ENCODE measurements around the gene SPINK2.

The SPINK2 gene

DNA sequence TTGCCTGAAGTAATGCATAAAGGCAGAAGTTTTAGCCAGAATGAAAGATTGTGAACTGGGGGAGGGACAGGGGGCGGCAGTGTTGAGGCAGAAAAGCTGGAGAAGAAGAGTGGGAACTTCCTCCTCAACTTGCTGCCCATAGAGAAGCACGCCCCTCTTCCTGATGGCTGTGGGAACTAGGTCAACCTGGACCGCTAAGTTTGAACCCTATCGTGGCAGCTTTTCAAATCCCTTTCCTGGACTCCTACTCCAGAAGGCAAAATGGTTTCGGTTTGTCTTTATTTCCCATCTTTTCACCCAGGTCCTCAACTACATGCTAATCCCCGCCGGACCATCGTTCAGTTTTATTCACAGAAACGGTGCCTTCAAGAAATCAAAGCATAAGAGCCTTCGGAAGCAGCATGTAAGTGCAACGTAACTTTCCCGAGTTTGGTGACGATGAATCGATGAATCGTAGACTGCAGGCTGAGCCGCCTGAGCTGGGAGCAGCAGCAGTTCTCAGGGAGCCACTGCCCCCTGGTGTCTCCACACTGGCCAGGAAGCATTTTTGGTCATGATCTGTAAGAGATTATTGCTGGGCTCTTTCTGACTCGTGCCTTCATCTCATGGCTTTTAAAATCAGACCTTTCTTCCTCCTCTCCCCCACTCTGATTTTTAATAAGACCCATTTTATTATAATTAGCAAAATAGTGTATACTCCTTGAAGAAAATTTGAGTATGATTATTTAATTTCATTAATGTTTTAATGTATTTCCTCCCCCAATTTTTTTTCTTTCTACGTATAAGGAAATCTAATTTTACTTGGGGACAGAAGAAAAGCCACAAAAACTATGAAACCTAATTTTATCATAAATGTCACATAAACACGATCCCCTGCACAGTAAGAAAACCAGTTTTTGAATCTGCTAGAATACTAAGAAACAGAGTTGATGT is 21.4 kb downstream of the SPINK2 start:
- peak; percentile 91 for DNase-seq

DNA sequence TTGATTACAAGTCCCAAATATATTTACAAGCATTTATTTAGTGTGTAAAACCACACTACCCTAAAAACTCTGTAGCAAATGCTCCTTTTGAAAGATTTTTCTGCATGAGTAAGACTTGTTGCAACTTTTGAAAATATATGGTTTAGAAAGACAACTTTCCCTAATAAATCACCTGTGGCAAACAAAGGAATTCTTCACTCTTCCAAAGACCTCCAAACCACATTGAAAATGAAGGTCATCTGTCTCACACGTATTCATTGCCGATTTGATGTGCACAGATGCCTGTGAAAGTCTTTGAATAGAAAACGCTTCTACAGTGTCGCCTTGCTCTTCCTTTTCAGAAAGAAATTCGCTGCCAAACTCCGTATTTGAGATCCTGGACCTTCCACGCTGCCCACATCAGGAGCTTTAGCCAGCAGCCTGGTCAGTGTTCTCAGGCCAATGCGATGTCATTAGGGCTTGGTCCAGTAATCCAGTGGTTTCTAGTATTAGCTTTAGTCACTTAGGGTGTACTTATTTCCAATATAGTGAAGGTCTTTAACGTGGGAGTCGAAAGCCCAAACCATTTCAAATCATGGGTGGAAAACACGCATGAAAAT is 22.2 kb downstream of the SPINK2 start:
- no peak for DNase-seq

DNA sequence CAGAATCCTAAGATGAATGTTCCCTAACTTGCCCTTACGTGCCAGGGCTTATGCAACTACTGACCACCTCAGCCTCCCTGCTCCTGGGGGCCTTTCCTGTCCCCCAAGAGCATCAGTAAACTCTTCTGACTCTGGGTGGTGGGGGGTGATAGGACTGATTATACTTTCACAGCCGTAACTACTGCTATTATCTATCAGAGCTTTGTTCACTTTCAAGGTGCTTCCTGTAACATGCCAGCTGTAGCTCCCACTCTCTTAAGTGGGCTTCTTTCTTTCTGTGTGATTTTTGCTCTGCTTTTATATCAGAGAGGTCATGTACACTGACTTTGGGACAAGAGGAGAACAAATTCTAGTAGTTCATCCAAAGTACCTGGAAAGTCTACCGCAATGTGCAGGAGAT is 25.3 kb downstream of the SPINK2 start:
- no peak for DNase-seq

DNA sequence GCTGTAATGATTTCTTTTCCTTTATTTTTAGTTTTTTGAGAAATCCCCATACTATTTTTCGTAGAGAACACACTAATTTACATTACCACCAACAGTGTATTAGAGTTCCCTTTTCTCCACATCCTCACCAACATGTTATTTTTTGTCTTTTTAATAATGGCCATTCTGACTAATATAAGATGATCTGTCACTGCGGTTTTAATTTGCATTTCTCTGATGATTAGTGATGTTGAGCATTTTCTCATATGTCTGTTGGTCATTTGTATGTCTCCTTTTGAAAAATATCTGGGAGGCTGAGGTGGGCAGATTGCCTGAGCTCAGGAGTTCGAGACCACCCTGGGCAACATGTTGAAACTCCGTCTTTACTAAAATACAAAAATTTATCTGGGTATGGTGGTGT is 30.2 kb downstream of the SPINK2 start:
- no peak for DNase-seq

DNA sequence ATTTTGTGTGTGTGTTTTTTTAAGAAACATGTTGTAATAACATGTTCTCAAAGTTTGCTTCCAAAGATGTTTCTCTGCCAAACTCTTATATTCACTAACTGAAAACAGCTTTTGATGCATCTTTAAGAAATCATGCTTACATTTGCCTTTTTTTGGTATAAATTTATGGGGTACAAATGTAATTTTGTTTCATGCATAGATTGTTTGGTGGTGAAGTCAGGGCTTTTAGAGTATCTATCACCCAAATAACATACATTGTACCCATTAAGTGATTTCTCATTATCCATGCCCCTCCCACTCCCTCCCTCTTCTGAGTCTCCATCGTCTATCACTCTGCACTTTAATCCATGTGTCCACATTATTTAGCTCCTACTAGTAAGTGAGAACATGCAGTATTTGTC is 30.8 kb downstream of the SPINK2 start:
- DNase-seq = no peak

DNA sequence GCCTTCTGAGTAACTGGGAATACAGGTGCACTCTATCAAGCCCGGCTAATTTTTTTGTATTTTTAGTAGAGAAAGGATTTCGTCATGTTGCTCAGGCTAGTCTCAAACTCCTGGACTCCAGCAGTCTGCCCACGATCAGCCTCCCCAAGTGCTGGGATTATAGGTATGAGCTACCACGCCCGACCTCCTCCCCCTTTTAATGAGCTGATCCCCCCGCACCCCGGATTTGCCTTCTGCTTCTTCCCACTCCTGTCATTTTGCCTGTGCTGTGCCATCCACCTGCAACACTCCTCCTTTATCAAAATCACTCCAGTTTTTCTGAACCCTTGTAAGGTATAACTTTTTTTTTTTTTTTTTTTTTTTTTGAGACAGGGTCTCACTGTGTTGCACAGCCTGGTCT is 33.4 kb downstream of the SPINK2 start:
- no peak for DNase-seq

DNA sequence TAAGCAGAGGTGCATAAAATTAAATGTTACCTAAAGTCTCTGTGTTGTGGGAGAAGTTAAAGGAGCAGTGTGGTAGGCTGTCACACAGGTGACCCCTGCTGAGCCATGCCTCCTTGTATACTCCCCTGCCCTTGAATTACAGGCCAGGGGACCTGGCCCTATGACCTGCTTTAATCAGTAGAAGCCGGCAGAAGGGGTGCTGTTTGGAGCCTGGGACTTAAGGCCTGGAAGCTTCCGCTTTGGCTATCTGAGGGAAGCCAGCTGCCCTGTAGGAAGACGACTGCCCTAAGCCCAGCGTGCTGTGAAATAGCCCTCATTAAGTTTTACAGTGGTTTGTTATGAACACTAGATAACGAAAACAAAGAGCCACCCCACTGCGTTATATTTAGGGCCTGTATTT is 34.1 kb downstream of the SPINK2 start:
- DNase-seq = peak; percentile 65

DNA sequence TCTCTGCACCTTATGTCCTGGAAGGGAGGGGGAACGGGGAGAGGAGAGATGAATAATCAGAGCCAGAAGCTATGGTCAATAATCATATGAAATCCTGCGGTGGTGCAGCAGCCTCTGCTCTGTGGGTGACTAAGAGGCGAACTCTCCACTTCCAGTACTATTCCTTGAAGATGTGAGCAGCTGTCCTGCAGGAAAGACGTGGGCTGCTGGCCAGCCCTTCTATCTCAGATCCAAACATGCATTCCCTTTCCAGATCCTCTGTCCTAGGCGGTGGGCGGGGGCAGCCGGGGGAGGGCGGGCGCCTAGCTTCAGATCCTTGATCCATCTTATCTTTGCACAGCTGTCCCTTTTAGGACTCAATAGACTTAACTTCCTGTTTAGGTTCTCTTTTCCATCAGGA is 34.5 kb downstream of the SPINK2 start:
- peak; percentile 84 for DNase-seq

DNA sequence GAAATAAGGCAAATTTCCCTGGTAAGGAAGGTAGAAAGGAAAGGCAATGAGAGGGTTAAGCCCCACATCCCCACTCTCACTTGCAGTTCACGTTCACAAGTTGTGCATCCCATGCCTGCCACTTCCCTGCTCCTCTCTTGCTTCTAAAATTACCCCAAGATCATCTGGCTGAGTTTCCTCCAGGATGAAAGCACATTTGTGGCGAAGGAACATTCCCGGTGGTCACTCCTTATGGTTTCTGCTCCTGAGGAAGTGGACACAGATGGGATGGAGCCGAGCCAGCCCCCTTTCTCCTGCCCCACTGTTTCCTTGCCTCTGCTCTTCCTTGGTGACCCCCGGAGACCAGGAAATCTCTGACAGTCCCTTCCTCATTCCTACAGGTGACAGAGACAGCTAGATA is 37.5 kb downstream of the SPINK2 start:
- no peak for DNase-seq

DNA sequence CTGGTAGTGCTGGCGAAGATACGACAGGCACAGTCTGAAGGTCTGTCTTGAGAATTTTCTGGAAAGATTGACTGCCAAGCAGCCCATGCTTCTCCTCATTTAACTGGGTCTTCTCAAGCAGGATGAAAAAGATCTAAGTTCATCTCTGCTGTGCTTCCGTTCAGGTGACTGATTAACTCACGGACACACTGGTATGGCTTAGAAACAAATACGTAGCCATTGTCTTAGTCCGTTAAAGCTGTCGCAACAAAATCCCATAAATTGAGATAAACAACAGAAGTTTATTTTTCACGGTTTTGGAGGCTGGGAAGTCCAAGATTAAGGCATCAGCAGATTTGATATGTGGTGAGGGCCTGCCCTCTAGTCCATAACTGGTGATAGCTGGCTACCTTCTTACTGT is 39.5 kb downstream of the SPINK2 start:
- no peak for DNase-seq

DNA sequence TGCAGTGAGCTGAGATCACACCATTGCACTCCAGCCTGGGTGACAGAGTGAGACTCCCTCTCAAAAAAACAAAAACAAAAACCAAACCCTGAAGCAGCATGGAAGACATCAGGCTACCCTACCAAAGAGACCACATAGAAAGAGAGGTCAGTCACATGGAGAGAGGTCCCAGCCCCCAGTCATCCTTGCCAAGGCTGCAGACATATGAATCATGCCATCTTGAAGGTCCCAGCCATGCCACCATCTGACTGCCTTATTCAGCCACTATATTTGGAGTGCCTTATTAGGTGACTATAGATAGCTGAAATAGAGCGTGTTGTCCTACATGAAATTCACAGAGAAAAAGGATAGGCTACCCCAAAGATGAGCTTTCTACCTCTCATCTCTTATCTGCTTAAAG is 48.2 kb downstream of the SPINK2 start:
- DNase-seq = no peak

DNA sequence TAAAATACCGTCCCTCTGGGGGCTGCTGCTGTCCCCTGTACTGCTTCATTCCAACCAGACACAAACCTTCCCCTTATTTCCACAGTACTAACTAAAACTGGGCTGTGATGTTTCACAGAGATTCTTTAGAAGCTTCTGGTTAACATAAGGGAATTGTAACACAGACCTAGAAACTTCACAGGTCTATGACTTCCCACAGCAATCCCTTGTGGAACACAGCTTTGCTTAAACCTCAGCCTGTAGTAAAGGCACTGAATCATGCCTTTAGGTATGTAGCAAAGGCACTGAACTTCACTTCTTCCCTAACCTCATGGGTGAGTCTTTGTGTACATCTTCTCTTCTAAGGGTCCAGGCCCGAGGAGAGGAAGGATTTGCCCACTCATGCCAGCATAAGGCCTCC is 49.4 kb downstream of the SPINK2 start:
- DNase-seq = no peak

DNA sequence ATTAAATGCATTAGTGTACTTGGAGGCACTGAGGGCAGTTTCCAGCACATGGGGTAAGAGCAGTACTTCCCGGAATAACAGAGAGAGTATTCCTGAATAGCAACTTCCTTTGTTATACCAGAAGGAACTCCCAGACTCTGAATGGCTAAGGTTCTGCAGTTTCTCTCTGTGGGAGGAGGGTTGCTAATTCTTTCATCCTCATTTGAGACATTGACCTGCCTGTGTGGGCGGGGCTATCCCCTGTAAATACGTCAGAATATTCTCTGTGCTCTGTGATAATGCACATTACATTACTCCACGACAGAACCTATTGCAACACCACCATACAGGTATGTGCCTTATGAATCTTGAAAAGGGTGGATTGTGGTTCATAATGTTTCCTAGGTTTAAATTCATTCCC is 52.7 kb downstream of the SPINK2 start:
- DNase-seq = no peak

DNA sequence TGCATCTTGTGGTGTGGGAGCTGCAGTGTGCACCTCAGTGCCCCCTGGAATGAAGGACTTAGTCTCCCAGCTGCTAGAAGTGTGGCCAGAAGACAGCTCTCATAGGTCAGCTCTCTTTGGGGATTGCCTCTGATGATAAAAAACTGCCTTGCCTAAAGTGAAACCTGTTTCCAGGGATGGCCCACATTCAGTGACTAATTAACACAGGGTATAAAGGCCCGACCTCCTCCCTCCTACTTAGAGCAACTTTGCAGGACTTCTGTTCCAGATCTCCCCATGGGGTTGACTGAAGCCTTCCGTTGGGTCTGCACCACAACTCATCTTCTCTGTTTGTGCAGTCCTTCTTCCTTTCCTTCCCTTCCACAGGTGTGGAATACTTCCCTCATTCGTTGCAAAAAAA is 53.2 kb downstream of the SPINK2 start:
- no peak for DNase-seq

DNA sequence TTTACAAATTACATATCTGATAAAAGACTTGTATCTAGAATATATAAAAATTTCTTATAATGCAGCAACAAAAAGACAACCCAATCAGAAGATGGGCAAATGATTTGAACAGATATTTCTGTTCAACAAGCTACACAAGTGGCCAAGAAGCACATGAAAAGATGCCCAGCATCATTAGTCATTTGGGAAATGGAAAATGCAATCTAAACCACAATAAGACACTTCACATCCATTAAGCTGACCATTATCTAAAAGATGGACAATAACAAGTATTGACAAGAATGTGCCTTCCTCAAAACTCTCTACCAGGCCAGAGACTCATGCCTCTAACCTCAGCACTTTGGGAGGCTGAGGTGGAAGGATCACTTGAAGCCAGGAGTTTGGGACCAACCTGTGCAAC is 53.9 kb downstream of the SPINK2 start:
- DNase-seq = no peak

DNA sequence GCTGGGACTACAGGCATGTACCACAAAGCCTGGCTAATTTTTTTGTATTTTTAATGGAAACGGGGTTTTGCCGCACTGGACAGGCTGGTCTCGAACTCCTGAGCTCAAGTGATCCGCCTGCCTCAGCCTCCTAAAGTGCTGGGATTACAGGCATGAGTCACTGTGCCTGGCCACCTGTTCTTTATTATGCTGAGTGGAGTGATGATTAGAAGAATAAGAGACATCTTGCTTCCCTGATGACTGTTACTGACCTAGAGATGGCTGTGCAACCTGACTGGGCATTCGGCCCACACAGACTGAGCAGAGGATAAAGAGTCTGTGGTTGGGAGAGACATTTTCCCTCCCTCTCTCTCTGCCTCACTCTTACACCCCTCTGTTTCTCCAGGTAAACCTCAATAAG is 56.7 kb downstream of the SPINK2 start:
- no peak for DNase-seq

DNA sequence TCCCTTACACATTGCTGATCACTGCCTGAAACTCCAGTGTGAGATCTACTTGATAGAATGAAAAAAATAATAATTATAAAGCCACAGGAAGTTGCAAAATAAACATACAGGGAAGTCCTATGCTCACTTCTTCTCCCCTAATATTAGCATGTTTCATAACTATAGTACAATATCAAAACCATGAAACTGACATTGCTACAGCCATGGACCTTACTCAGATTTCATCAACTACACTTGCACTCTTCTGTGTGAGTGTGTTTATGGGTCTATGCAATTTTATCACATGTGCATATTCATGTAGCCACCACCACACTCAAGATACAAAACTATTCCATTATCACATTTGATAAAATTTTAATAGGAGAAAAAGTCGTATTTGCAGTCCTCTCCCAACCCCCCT is 57.3 kb downstream of the SPINK2 start:
- no peak for DNase-seq

DNA sequence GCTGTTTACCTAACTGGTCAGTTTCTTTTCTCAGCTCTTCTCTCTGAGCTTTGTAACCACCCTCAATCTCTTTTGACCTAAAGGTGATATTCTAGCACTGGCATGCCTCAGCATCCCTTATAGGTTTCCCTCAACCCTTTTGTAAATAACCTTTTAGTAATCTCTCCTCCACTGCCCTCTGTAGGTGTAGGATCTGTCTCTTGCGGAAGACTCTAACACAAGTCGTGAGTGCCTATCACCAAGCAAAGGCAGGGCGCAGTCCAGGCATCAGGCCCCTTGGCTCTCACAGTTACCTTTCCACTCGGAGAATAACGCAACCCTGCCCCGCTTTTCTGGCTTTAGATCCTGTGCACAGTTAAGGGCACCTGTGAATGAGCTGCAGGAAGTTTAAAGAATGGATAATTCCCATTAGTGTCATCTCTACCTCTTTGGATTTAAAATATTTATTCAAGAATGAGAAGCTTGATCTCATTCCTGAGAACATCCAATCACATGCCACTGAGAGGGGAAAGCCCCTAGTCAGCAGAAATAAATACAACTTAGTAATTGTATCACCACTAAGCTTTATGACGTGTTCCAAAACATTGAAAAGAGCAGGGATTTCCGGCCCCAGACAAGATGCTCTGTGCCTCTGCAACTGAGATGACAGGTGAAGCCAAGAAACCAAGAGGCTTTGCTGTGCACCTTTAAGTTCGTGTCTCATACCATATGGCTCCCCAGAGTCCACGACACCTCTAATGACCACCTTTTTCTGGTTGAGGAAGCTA is 58.8 kb downstream of the SPINK2 start:
- DNase-seq = no peak

DNA sequence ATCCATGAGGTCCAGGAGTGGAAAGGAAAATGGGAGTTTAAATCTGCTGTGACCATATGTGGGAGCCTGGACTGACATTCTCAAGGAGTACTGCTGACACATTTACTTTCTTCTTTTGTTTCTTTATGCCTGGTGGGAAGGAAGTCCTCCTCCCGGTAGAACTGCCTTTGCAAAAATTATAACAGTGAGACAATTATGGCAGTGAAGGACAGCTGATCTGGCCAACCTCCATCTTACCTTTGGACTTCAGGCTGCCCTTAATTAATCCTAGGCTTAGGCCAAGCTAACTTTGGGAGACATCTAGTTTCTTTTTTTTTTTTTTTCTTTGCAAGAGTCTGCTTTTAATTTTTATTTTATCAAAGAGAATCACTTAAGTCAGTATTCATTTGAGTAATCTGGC is 61.3 kb downstream of the SPINK2 start:
- no peak for DNase-seq

Data from islet precursor cell (in vitro differentiated cells).